ENCODE measurements around the gene SEPTIN2.
A peak's percentile ranks its signal among the peaks of the same experiment; 100 is the strongest.

The SEPTIN2 gene

DNA sequence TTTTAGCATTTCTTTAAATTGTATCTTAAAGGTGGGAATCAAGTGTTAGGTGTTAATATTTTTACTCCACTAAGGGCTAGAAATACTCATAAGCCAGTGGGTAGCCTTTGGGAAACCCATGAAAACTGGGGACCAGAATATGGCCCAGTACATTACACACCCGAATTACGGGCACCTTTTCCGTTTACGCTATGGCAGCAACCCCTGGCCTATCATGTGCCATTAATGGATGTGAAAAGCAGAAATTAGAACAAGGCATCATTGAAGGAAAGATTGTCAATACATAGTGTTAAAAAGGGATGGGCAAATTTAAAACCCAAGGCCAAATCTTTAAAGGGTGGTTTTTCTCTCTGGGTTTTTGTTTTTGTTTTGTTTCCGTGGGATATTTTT lies 41.1 kb downstream of the SEPTIN2 start:
- peak overlapping the region; percentile 64 to 95 for H3K4me3 ChIP-seq (ENCODE audit: low read depth in 1 of 2, low read length in 1 of 2)
- peak overlapping the region; percentile 89 for H3K27ac ChIP-seq

DNA sequence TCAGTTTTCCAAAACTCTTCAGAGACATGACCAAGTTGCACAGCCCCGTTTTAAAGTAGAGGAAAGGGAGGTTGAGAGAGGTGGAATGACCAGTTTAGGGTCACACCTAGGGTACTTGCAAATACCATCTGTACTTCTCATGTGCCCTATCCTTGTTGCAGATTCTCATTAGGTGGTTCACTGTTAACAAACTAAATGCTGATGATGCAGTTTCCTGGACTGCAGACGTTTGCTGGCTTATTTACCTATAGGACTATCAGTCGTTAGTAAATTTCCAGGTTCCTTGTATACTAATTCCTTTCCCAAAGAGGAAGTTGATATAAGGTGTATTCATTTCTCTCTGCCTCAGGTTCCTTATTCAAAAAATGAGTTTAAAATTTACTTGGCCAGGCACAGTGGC lies 41.8 kb downstream of the SEPTIN2 start:
- Histone ChIP-seq H3K4me3 (ENCODE audit: low read depth in 1 of 2, low read length in 1 of 2) (no peak overlapping the region), H3K27ac (no peak overlapping the region), H3K36me3 (peaks cover 19% of the 10 kb centered on the region), H3K9me3 (no peaks in the 10 kb centered on the region), H3K4me1 (ENCODE audit: control insufficient read depth in 1 of 2, insufficient read depth in 1 of 2, low read depth in 1 of 2, low read length in 1 of 2) (peaks cover 15 to 20% of the 10 kb centered on the region in 2 experiments), H3K27me3 (peaks cover 14% of the 10 kb centered on the region)
- TF ChIP-seq, protein P1, sequence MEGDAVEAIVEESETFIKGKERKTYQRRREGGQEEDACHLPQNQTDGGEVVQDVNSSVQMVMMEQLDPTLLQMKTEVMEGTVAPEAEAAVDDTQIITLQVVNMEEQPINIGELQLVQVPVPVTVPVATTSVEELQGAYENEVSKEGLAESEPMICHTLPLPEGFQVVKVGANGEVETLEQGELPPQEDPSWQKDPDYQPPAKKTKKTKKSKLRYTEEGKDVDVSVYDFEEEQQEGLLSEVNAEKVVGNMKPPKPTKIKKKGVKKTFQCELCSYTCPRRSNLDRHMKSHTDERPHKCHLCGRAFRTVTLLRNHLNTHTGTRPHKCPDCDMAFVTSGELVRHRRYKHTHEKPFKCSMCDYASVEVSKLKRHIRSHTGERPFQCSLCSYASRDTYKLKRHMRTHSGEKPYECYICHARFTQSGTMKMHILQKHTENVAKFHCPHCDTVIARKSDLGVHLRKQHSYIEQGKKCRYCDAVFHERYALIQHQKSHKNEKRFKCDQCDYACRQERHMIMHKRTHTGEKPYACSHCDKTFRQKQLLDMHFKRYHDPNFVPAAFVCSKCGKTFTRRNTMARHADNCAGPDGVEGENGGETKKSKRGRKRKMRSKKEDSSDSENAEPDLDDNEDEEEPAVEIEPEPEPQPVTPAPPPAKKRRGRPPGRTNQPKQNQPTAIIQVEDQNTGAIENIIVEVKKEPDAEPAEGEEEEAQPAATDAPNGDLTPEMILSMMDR (IDR thresholded peaks at IDR 0.05), result no peak

More for the DNA sequence above, 41.1 kb downstream of the SEPTIN2 start:
- Histone ChIP-seq H3K9me3 (no peaks in the 10 kb centered on the region), H3K4me1 (ENCODE audit: control insufficient read depth in 1 of 2, insufficient read depth in 1 of 2, low read depth in 1 of 2, low read length in 1 of 2) (peaks cover 15 to 20% of the 10 kb centered on the region in 2 experiments), H3K27me3 (peaks cover 14% of the 10 kb centered on the region), H3K36me3 (peaks cover 25% of the 10 kb centered on the region)
- TF ChIP-seq, protein P1 (IDR thresholded peaks at IDR 0.05), result no peak

DNA sequence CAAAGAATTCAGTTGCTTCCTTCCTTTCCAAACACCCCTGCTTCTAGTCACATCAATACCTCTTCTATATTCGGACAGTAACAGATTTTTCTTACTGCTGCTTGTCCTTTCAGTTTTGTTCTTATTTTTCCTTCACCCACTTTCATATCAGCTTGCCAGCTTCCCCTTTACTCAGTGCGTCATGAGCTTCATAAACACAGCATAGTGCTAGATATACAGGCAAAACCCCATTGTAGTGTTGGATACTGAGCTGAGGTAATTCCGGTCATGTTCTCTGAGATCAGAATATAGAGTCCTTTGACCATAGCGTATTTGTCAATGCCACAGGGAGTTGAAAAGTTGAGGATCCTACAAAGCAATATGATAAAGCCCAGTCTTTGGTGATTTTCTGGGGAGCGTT lies 42.7 kb downstream of the SEPTIN2 start:
- TF ChIP-seq, protein P1 (IDR thresholded peaks at IDR 0.05), result no peak
- H3K9me3 ChIP-seq, result no peaks in the 10 kb centered on the region
- peaks cover 15 to 20% of the 10 kb centered on the region in 2 experiments for H3K4me1 ChIP-seq (ENCODE audit: control insufficient read depth in 1 of 2, insufficient read depth in 1 of 2, low read depth in 1 of 2, low read length in 1 of 2)
- peaks cover 9% of the 10 kb centered on the region for H3K36me3 ChIP-seq
- H3K27me3 ChIP-seq, result peaks cover 14% of the 10 kb centered on the region
- no peak overlapping the region for H3K27ac ChIP-seq
- no peak overlapping the region for H3K4me3 ChIP-seq (ENCODE audit: low read depth in 1 of 2, low read length in 1 of 2)

DNA sequence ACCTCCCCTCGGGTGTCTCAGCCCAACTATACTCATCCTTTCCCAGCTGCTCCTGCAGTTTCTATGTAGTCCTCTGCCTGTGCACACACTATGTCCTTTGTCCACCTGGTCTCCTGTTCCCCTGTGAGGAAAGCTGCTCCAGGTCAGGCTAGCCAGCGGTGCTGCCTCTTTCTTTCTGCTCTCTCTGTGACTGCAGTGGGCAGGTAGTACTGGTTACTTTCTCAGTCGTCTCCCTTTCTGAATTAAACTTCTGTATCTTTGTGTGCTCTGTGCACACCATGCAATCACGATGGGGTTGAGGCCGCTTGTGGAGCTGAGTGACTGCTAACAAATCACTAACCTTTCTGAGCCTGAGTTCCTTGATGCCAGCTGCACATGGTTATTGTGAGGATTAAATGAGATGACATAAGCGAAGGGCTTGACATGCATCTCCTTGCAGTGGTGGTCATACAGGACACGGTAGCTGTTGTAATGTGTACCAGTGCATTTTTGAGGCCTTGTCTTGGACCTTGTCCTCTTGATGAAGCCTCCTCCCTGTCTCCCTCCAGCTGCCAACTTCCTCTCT lies 43.8 kb downstream of the SEPTIN2 start:
- no peak overlapping the region for H3K4me3 ChIP-seq (ENCODE audit: low read depth in 1 of 2, low read length in 1 of 2)
- peaks cover 2% of the 10 kb centered on the region for H3K36me3 ChIP-seq
- no peak overlapping the region for H3K27ac ChIP-seq
- H3K27me3 ChIP-seq, result peaks cover 14% of the 10 kb centered on the region
- peaks cover 15 to 20% of the 10 kb centered on the region in 2 experiments for H3K4me1 ChIP-seq (ENCODE audit: control insufficient read depth in 1 of 2, insufficient read depth in 1 of 2, low read depth in 1 of 2, low read length in 1 of 2)
- TF ChIP-seq, protein P1 (IDR thresholded peaks at IDR 0.05), result no peak
- no peaks in the 10 kb centered on the region for H3K9me3 ChIP-seq

DNA sequence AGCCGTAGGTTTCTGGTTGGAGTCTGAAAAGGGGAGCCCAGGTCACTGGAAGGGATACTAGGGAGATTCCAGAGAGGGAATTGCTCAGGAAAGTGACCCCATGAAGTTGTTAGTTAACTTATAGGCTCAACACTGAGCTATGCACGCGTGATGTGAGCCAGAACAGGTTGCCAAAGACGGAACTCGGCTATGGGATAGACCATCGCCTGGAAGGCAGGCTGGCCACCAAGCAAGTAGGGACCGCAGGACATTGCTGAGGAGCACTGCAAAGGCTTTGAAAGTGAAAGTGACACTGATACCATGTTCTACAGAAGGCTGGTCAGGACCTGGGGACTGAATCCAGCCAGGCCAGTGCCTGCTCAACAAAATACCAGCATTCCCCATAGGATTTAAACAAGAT lies 47.7 kb downstream of the SEPTIN2 start:
- no peaks in the 10 kb centered on the region for H3K27me3 ChIP-seq
- no peaks in the 10 kb centered on the region for H3K36me3 ChIP-seq
- H3K4me3 ChIP-seq (ENCODE audit: low read depth in 1 of 2, low read length in 1 of 2), result no peak overlapping the region
- TF ChIP-seq, protein P1 (IDR thresholded peaks at IDR 0.05), result no peak
- no peaks in the 10 kb centered on the region for H3K4me1 ChIP-seq (ENCODE audit: control insufficient read depth in 1 of 2, insufficient read depth in 1 of 2, low read depth in 1 of 2, low read length in 1 of 2)
- no peak overlapping the region for H3K27ac ChIP-seq
- H3K9me3 ChIP-seq, result no peaks in the 10 kb centered on the region
